Osteocyte (in vitro differentiated cells): Measurements from ENCODE around the gene BRICD5. TPM values are rescaled to one million over a fixed set of nuclear protein-coding genes. Genes with fewer than 3 reads are reported as not detected.
A peak's percentile ranks its signal among the peaks of the same experiment; 100 is the strongest.

Experiments used
- DNase-seq: peaks from one replicate; pipeline ENCODE4 v3.0.0; 2021; ENCODE audit warnings: mixed read lengths; ENCODE audit not compliant: unreplicated experiment; ENCODE audit errors: extremely low spot score
- H3K27ac Mint-ChIP-seq: one replicate; pipeline ENCODE4 v1.8.0; 2021; ENCODE audit warnings: mild to moderate bottlenecking, mixed read lengths; ENCODE audit not compliant: unreplicated experiment
- H3K27me3 Mint-ChIP-seq: one replicate; pipeline ENCODE4 v1.8.0; 2021; ENCODE audit warnings: mixed read lengths; ENCODE audit not compliant: unreplicated experiment
- H3K36me3 Mint-ChIP-seq: one replicate; pipeline ENCODE4 v1.8.0; 2021; ENCODE audit warnings: mixed read lengths; ENCODE audit not compliant: unreplicated experiment
- H3K4me1 Mint-ChIP-seq: one replicate; pipeline ENCODE4 v1.8.0; 2021; ENCODE audit warnings: mixed read lengths; ENCODE audit not compliant: unreplicated experiment
- H3K4me3 Mint-ChIP-seq: one replicate; pipeline ENCODE4 v1.8.0; 2021; ENCODE audit warnings: mild to moderate bottlenecking, moderate library complexity, mixed read lengths; ENCODE audit not compliant: unreplicated experiment
- H3K9me3 Mint-ChIP-seq: one replicate; pipeline ENCODE4 v1.8.0; 2021; ENCODE audit warnings: mixed read lengths; ENCODE audit not compliant: unreplicated experiment
- total RNA-seq: library from RNA; stranded (reverse); gene quantifications from 2 replicates; pipeline ENCODE4 v1.2.1, GENCODE V29; 2021
- TF ChIP-seq, protein P1 (sequence below): fragments of 200-600 bp; sonication (generic); IDR thresholded peaks from 2 replicates; pipeline ENCODE4 v1.5.0; 2021; ENCODE audit warnings: antibody characterized with exemption, mild to moderate bottlenecking, moderate library complexity

Gene BRICD5
- total RNA-seq, 1 donor from 2014 or later, result 6.6 TPM

DNA sequence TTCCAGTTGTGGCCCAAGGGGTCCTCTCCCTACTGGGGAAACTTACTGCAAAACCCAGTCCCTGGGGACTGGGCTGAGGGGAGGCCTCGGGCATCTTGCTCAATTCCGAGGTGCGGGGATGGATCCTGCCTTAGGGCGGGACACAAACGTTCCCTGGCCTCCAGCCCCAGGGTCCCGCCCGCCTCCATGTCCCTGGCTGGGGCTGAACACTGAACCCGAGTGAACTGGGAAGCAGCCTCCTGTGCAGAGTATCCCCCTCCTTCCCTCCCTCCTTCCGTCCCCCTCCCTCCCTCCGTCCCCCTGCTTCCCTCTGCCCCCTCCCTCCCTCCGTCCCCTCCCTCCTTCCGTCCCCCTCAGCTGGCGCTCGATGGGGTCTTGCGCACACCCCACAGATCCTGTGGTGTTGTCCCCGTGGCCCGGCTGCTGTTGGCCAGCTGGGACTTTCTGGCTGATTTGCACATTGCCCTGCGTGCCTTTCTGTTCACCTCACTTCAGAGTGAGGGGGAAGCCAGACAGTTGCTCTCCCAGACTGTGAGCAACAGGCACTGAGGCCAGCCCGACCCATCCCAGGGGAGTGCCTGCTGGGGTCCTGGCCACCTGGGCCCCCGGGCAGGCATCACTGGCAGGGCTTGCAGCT, 49.6 kb downstream of the BRICD5 start:
- H3K4me3 Mint-ChIP-seq, result no peak overlapping the region

More for the DNA sequence above, 49.6 kb downstream of the BRICD5 start:
- no peak for DNase-seq
- H3K27me3 Mint-ChIP-seq, result no peaks in the 10 kb centered on the region
- no peaks in the 10 kb centered on the region for H3K9me3 Mint-ChIP-seq
- peaks cover 3% of the 10 kb centered on the region for H3K36me3 Mint-ChIP-seq
- peak overlapping the region; percentile 41 for H3K27ac Mint-ChIP-seq
- TF ChIP-seq, protein P1, sequence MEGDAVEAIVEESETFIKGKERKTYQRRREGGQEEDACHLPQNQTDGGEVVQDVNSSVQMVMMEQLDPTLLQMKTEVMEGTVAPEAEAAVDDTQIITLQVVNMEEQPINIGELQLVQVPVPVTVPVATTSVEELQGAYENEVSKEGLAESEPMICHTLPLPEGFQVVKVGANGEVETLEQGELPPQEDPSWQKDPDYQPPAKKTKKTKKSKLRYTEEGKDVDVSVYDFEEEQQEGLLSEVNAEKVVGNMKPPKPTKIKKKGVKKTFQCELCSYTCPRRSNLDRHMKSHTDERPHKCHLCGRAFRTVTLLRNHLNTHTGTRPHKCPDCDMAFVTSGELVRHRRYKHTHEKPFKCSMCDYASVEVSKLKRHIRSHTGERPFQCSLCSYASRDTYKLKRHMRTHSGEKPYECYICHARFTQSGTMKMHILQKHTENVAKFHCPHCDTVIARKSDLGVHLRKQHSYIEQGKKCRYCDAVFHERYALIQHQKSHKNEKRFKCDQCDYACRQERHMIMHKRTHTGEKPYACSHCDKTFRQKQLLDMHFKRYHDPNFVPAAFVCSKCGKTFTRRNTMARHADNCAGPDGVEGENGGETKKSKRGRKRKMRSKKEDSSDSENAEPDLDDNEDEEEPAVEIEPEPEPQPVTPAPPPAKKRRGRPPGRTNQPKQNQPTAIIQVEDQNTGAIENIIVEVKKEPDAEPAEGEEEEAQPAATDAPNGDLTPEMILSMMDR, result no peak
- peaks cover 46% of the 10 kb centered on the region for H3K4me1 Mint-ChIP-seq

Other genes starting within 250 kb of the BRICD5 start
- gene RPS2, start 246.0 kb downstream of the BRICD5 start, total RNA-seq, result 2,261 and 2,286 TPM in 2 replicates
- gene RNF151, start 244.0 kb downstream of the BRICD5 start, total RNA-seq, result 0.46 TPM in 1 of 2 replicates, not detected in the other
- gene TBL3, start 238.8 kb downstream of the BRICD5 start, total RNA-seq, result 29.9 and 32.0 TPM in 2 replicates
- 0.54 and 0.91 TPM in 2 replicates for gene NOXO1, start 229.4 kb downstream of the BRICD5 start, total RNA-seq
- gene GFER, start 226.7 kb downstream of the BRICD5 start, total RNA-seq, result 21.2 and 24.7 TPM in 2 replicates
- 0.57 and 0.91 TPM in 2 replicates for gene SYNGR3, start 220.9 kb downstream of the BRICD5 start, total RNA-seq
- 45.4 and 46.9 TPM in 2 replicates for gene ZNF598, start 201.0 kb downstream of the BRICD5 start, total RNA-seq
- gene NPW, start 191.1 kb downstream of the BRICD5 start, total RNA-seq, result 4.1 and 4.4 TPM in 2 replicates
- gene NHERF2, start 184.0 kb downstream of the BRICD5 start, total RNA-seq, result 143 and 146 TPM in 2 replicates
- 22.2 and 24.3 TPM in 2 replicates for gene NTHL1, start 163.0 kb downstream of the BRICD5 start, total RNA-seq
- 183 and 194 TPM in 2 replicates for gene TSC2, start 162.9 kb downstream of the BRICD5 start, total RNA-seq
- 169 and 188 TPM in 2 replicates for gene PKD1, start 75.0 kb downstream of the BRICD5 start, total RNA-seq
- 2.0 and 3.4 TPM in 2 replicates for gene RAB26, start 62.2 kb downstream of the BRICD5 start, total RNA-seq
- gene TRAF7, start 55.1 kb downstream of the BRICD5 start, total RNA-seq, result 78.1 and 84.9 TPM in 2 replicates
- 2.4 and 3.7 TPM in 2 replicates for gene CASKIN1, start 14.3 kb downstream of the BRICD5 start, total RNA-seq
- 57.6 and 60.2 TPM in 2 replicates for gene MLST8, start 5.4 kb downstream of the BRICD5 start, total RNA-seq
- 14.1 and 15.0 TPM in 2 replicates for gene PGP, start 4.0 kb upstream of the BRICD5 start, total RNA-seq
- 24.3 and 26.9 TPM in 2 replicates for gene E4F1, start 12.7 kb upstream of the BRICD5 start, total RNA-seq
- gene DNASE1L2, start 25.6 kb upstream of the BRICD5 start, total RNA-seq, result 1.2 and 1.7 TPM in 2 replicates
- gene ECI1, start 40.7 kb upstream of the BRICD5 start, total RNA-seq, result 46.4 and 48.1 TPM in 2 replicates
- 140 and 149 TPM in 2 replicates for gene RNPS1, start 57.3 kb upstream of the BRICD5 start, total RNA-seq
- 20.4 and 21.0 TPM in 2 replicates for gene ABCA3, start 129.9 kb upstream of the BRICD5 start, total RNA-seq
- 8.0 and 10.0 TPM in 2 replicates for gene CCNF, start 218.6 kb upstream of the BRICD5 start, total RNA-seq
- 4.4 and 6.7 TPM in 2 replicates for gene TEDC2, start 249.2 kb upstream of the BRICD5 start, total RNA-seq